ENCODE results near the gene LRG1. TPM values are rescaled to one million over a fixed set of nuclear protein-coding genes. Genes with fewer than 3 reads are reported as not detected.

The LRG1 gene
- total and polyA plus RNA-seq, 2 donors, result 3.9 to 4.6 TPM

GRCh38 chr19:4499855-4500254 lies 40.0 kb downstream of the LRG1 start:
- Histone ChIP-seq H3K4me3 (ENCODE audit: low read depth, low read length) (no peak overlapping the region), H3K27ac (ENCODE audit: low read depth) (no peak overlapping the region), H3K4me1 (ENCODE audit: insufficient read depth) (no peaks in the 10 kb centered on the region), H3K36me3 (ENCODE audit: insufficient read depth) (peaks cover 9% of the 10 kb centered on the region)
- DNase-seq (ENCODE audit: extremely low spot score), result no peak
- 95% methylated on average over 15 of the region's 15 CpGs for WGBS

- 96% methylated on average over 23 of the region's 23 CpGs for WGBS
- DNase-seq (ENCODE audit: extremely low spot score), result no peak
- H3K4me3 ChIP-seq (ENCODE audit: low read depth, low read length), result no peak overlapping the region
- no peaks in the 10 kb centered on the region for H3K4me1 ChIP-seq (ENCODE audit: insufficient read depth)
- H3K36me3 ChIP-seq (ENCODE audit: insufficient read depth), result peaks cover 10% of the 10 kb centered on the region
- H3K27ac ChIP-seq (ENCODE audit: low read depth), result no peak overlapping the region
Measured at GRCh38 chr19:4499318-4499717, 40.5 kb downstream of the LRG1 start.

GRCh38 chr19:4498694-4499093 lies 41.1 kb downstream of the LRG1 start:
- Histone ChIP-seq H3K27ac (ENCODE audit: low read depth) (no peak overlapping the region), H3K4me3 (ENCODE audit: low read depth, low read length) (no peak overlapping the region), H3K4me1 (ENCODE audit: insufficient read depth) (no peaks in the 10 kb centered on the region), H3K36me3 (ENCODE audit: insufficient read depth) (peaks cover 17% of the 10 kb centered on the region)
- WGBS, result 95% methylated on average over 12 of the region's 12 CpGs
- DNase-seq (ENCODE audit: extremely low spot score), result no peak

GRCh38 chr19:4497770-4498389 lies 42.0 kb downstream of the LRG1 start:
- no peak overlapping the region for H3K4me3 ChIP-seq (ENCODE audit: low read depth, low read length)
- no peaks in the 10 kb centered on the region for H3K4me1 ChIP-seq (ENCODE audit: insufficient read depth)
- WGBS, result 91% methylated on average over 25 of the region's 25 CpGs
- no peak overlapping the region for H3K27ac ChIP-seq (ENCODE audit: low read depth)
- DNase-seq (ENCODE audit: extremely low spot score), result no peak
- peaks cover 18% of the 10 kb centered on the region for H3K36me3 ChIP-seq (ENCODE audit: insufficient read depth)

GRCh38 chr19:4496304-4496703 lies 43.5 kb downstream of the LRG1 start:
- H3K4me3 ChIP-seq (ENCODE audit: low read depth, low read length), result no peak overlapping the region
- no peak for DNase-seq (ENCODE audit: extremely low spot score)
- H3K27ac ChIP-seq (ENCODE audit: low read depth), result no peak overlapping the region
- WGBS, result 87% methylated on average over 18 of the region's 18 CpGs
- no peaks in the 10 kb centered on the region for H3K4me1 ChIP-seq (ENCODE audit: insufficient read depth)
- peaks cover 21% of the 10 kb centered on the region for H3K36me3 ChIP-seq (ENCODE audit: insufficient read depth)

GRCh38 chr19:4495471-4495870 lies 44.4 kb downstream of the LRG1 start:
- H3K4me3 ChIP-seq (ENCODE audit: low read depth, low read length), result no peak overlapping the region
- H3K27ac ChIP-seq (ENCODE audit: low read depth), result no peak overlapping the region
- H3K4me1 ChIP-seq (ENCODE audit: insufficient read depth), result no peaks in the 10 kb centered on the region
- peaks cover 22% of the 10 kb centered on the region for H3K36me3 ChIP-seq (ENCODE audit: insufficient read depth)
- 90% methylated on average over 12 of the region's 12 CpGs for WGBS
- DNase-seq (ENCODE audit: extremely low spot score), result no peak

GRCh38 chr19:4494691-4495064 lies 45.2 kb downstream of the LRG1 start:
- Histone ChIP-seq H3K27ac (ENCODE audit: low read depth) (no peak overlapping the region), H3K36me3 (ENCODE audit: insufficient read depth) (peaks cover 22% of the 10 kb centered on the region), H3K4me1 (ENCODE audit: insufficient read depth) (no peaks in the 10 kb centered on the region), H3K4me3 (ENCODE audit: low read depth, low read length) (no peak overlapping the region)
- DNase-seq (ENCODE audit: extremely low spot score), result no peak
- 97% methylated on average over 8 of the region's 8 CpGs for WGBS

- WGBS, result 96% methylated on average over 61 of the region's 61 CpGs
- Histone ChIP-seq H3K27ac (ENCODE audit: low read depth) (no peak overlapping the region), H3K36me3 (ENCODE audit: insufficient read depth) (peaks cover 22% of the 10 kb centered on the region), H3K4me3 (ENCODE audit: low read depth, low read length) (no peak overlapping the region), H3K4me1 (ENCODE audit: insufficient read depth) (no peaks in the 10 kb centered on the region)
- no peak for DNase-seq (ENCODE audit: extremely low spot score)
Measured at GRCh38 chr19:4493929-4494690, 45.7 kb downstream of the LRG1 start.

GRCh38 chr19:4493104-4493928 lies 46.5 kb downstream of the LRG1 start:
- H3K36me3 ChIP-seq (ENCODE audit: insufficient read depth), result peaks cover 20% of the 10 kb centered on the region
- H3K27ac ChIP-seq (ENCODE audit: low read depth), result no peak overlapping the region
- DNase-seq (ENCODE audit: extremely low spot score), result no peak
- H3K4me3 ChIP-seq (ENCODE audit: low read depth, low read length), result no peak overlapping the region
- H3K4me1 ChIP-seq (ENCODE audit: insufficient read depth), result no peaks in the 10 kb centered on the region
- WGBS, result 94% methylated on average over 41 of the region's 41 CpGs

- no peak for DNase-seq (ENCODE audit: extremely low spot score)
- Histone ChIP-seq H3K4me3 (ENCODE audit: low read depth, low read length) (no peak overlapping the region), H3K4me1 (ENCODE audit: insufficient read depth) (no peaks in the 10 kb centered on the region), H3K27ac (ENCODE audit: low read depth) (no peak overlapping the region), H3K36me3 (ENCODE audit: insufficient read depth) (peaks cover 17% of the 10 kb centered on the region)
- 96% methylated on average over 3 of the region's 3 CpGs for WGBS
Measured at GRCh38 chr19:4492337-4493103, 47.3 kb downstream of the LRG1 start.

GRCh38 chr19:4491446-4491845 lies 48.4 kb downstream of the LRG1 start:
- H3K4me3 ChIP-seq (ENCODE audit: low read depth, low read length), result no peak overlapping the region
- DNase-seq (ENCODE audit: extremely low spot score), result no peak
- H3K27ac ChIP-seq (ENCODE audit: low read depth), result no peak overlapping the region
- H3K4me1 ChIP-seq (ENCODE audit: insufficient read depth), result no peaks in the 10 kb centered on the region
- 96% methylated on average over 21 of the region's 21 CpGs for WGBS
- peaks cover 15% of the 10 kb centered on the region for H3K36me3 ChIP-seq (ENCODE audit: insufficient read depth)

- DNase-seq (ENCODE audit: extremely low spot score), result no peak
- H3K4me3 ChIP-seq (ENCODE audit: low read depth, low read length), result no peak overlapping the region
- no peak overlapping the region for H3K27ac ChIP-seq (ENCODE audit: low read depth)
- 91% methylated on average over 29 of the region's 29 CpGs for WGBS
- H3K4me1 ChIP-seq (ENCODE audit: insufficient read depth), result no peaks in the 10 kb centered on the region
- peaks cover 4% of the 10 kb centered on the region for H3K36me3 ChIP-seq (ENCODE audit: insufficient read depth)
Measured at GRCh38 chr19:4488496-4488895, 51.3 kb downstream of the LRG1 start.

- 88% methylated on average over 11 of the region's 11 CpGs for WGBS
- DNase-seq (ENCODE audit: extremely low spot score), result no peak
- Histone ChIP-seq H3K36me3 (ENCODE audit: insufficient read depth) (peaks cover 6% of the 10 kb centered on the region), H3K4me1 (ENCODE audit: insufficient read depth) (no peaks in the 10 kb centered on the region), H3K27ac (ENCODE audit: low read depth) (no peak overlapping the region), H3K4me3 (ENCODE audit: low read depth, low read length) (no peak overlapping the region)
Measured at GRCh38 chr19:4487572-4487971, 52.3 kb downstream of the LRG1 start.

Data from urinary bladder (tissue), 4 donors.